GM12872 (cell line): Measurements from ENCODE around the gene KCNC3.

Experiments used
- TF ChIP-seq, protein P1 (sequence below): IDR thresholded peaks from 3 replicates; pipeline ENCODE4 v1.5.1; 2011; ENCODE audit warnings: low read depth, mild to moderate bottlenecking, low read length, moderate library complexity; ENCODE audit not compliant: insufficient read depth

KCNC3 gene

GRCh38 chr19:50358483-50359327, 29.5 kb upstream of the KCNC3 start:
- TF ChIP-seq, protein P1, sequence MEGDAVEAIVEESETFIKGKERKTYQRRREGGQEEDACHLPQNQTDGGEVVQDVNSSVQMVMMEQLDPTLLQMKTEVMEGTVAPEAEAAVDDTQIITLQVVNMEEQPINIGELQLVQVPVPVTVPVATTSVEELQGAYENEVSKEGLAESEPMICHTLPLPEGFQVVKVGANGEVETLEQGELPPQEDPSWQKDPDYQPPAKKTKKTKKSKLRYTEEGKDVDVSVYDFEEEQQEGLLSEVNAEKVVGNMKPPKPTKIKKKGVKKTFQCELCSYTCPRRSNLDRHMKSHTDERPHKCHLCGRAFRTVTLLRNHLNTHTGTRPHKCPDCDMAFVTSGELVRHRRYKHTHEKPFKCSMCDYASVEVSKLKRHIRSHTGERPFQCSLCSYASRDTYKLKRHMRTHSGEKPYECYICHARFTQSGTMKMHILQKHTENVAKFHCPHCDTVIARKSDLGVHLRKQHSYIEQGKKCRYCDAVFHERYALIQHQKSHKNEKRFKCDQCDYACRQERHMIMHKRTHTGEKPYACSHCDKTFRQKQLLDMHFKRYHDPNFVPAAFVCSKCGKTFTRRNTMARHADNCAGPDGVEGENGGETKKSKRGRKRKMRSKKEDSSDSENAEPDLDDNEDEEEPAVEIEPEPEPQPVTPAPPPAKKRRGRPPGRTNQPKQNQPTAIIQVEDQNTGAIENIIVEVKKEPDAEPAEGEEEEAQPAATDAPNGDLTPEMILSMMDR, result no peak

DNA sequence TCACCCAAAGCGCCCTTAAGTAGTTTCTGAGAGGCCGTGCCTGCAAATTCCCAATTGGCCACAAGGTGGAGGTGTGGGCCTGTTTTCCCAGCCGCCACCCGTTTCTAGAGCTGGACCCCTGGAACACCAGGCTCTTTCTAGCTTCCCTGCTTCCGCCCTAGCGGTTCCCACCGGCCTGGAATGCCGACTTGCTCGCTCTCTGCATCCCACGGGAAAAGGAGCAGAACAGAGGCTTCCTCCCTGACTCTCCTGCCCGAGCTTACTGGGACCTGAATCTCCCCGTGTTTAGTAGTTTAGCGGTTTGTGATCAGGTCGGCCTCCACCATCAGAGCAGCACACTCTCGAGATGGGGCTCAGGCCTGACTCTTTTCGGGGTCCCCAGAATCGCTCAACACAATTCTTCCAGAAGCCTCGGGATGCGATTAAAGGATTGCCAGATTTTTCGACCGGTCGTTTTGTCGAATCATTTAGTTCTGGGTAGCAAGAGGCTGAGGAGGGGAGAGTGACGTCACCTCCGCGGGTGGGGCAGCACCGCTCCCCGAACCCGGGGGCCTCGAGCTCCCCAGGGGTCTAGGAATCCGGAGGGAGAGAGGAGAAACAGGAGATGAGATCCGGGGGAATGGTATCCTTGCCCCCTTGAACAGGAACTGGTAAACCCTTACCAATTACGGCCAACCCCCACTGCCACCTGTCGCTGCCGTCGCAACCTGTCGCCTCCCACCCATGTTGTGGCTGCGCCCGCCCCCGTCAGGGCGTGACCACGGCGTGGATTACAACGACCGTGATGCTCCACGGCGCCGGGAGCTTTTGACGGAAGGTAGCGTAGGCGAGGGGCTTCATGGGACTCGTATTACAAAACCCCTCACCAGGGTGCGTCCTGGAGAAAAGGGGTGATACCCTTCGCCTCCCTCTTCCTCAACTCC, 28.3 kb upstream of the KCNC3 start:
- TF ChIP-seq, protein P1, result peak; percentile 87

GRCh38 chr19:50356691-50357177, 27.6 kb upstream of the KCNC3 start:
- TF ChIP-seq, protein P1, result no peak

- TF ChIP-seq, protein P1, result no peak
Measured at GRCh38 chr19:50352242-50352641, 23.1 kb upstream of the KCNC3 start.

DNA sequence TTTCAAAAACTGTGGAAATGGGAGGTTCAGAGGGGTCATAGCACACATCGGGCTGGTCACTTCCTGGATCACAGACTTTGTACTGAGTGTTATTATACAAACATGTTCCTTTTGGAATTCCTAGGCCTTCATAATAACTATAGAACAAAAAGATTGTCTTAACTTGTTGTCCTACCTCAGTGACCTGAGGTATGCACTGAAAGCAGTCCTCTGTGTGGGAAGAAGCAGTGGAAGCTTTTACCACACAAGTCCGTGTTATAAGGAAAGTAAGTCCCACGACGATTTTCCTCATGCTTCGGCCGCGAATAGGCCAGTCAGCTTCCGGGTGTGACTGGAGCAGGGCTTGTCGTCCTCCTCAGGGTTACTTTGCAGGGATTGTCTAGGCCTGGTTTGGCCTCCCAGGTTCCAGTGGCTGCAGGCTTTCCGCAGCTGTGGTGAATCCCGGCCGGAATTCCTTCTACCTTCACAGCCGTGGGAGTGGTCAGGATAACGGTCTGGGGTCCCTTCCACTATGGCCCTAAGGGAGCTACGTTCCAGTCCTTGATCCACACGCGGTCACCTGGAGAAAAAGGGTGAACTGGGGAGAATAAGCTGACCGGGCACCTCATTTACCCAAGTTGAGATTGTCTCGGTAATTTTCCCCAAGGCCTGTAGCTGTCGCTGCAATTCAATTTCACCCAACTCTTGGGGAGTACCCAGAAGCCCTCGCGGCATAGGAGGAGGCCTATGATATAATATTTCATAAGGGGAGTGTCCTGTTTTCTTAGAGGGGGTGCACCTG, 20.3 kb upstream of the KCNC3 start:
- TF ChIP-seq, protein P1, result peak; percentile 29; the same call in 1 of the 3 replicates

GRCh38 chr19:50344661-50345318, 15.6 kb upstream of the KCNC3 start:
- TF ChIP-seq, protein P1, result no peak
